GM18505 (cell line): ENCODE measurements around the gene SGSM2.

Source experiments
- ATAC-seq: cut with Tn5 transposase; IDR thresholded peaks from one replicate; pipeline ENCODE4 v1.9.1; 2021; ENCODE audit not compliant: unreplicated experiment
- POLR2A ChIP-seq: IDR thresholded peaks from 4 replicates; pipeline ENCODE4 v1.6.1; 2011; ENCODE audit warnings: borderline replicate concordance; ENCODE audit not compliant: insufficient read depth, insufficient read length; ENCODE audit errors: extremely low read depth

The SGSM2 gene

GRCh38 chr17:2364763-2365116 lies 27.4 kb downstream of the SGSM2 start:
- no peak for TF ChIP-seq POLR2A
- no peak for ATAC-seq

- TF ChIP-seq POLR2A = no peak
- no peak for ATAC-seq
Measured at GRCh38 chr17:2365132-2365531, 27.8 kb downstream of the SGSM2 start.

GRCh38 chr17:2366747-2367494 lies 29.6 kb downstream of the SGSM2 start:
- ATAC-seq = no peak
- TF ChIP-seq POLR2A = no peak

GRCh38 chr17:2368359-2368758 lies 31.1 kb downstream of the SGSM2 start:
- TF ChIP-seq POLR2A = no peak
- no peak for ATAC-seq

GRCh38 chr17:2369039-2369438 lies 31.7 kb downstream of the SGSM2 start:
- TF ChIP-seq POLR2A = no peak
- no peak for ATAC-seq

GRCh38 chr17:2369551-2370210 lies 32.4 kb downstream of the SGSM2 start:
- no peak for ATAC-seq
- TF ChIP-seq POLR2A = no peak

- ATAC-seq = no peak
- no peak for TF ChIP-seq POLR2A
Measured at GRCh38 chr17:2370211-2370589, 32.9 kb downstream of the SGSM2 start.

GRCh38 chr17:2371183-2372130 lies 34.2 kb downstream of the SGSM2 start:
- ATAC-seq = no peak
- TF ChIP-seq POLR2A = no peak

GRCh38 chr17:2372180-2372579 lies 34.9 kb downstream of the SGSM2 start:
- no peak for ATAC-seq
- TF ChIP-seq POLR2A = no peak

GRCh38 chr17:2372681-2373080 lies 35.4 kb downstream of the SGSM2 start:
- no peak for ATAC-seq
- TF ChIP-seq POLR2A = no peak

GRCh38 chr17:2373179-2373578 lies 35.9 kb downstream of the SGSM2 start:
- no peak for ATAC-seq

GRCh38 chr17:2374549-2375285 lies 37.4 kb downstream of the SGSM2 start:
- no peak for ATAC-seq
- no peak for TF ChIP-seq POLR2A

More at GRCh38 chr17:2373179-2373578, 35.9 kb downstream of the SGSM2 start:
- TF ChIP-seq POLR2A = no peak

GRCh38 chr17:2375406-2375805 lies 38.1 kb downstream of the SGSM2 start:
- no peak for ATAC-seq
- TF ChIP-seq POLR2A = no peak
